GM12872 (cell line): ENCODE data around the gene NCOA1.

Experiments used
- TF ChIP-seq, protein P1 (sequence below): IDR thresholded peaks from 3 replicates; pipeline ENCODE4 v1.5.1; 2011; ENCODE audit warnings: low read depth, mild to moderate bottlenecking, low read length, moderate library complexity; ENCODE audit not compliant: insufficient read depth

The NCOA1 gene

DNA sequence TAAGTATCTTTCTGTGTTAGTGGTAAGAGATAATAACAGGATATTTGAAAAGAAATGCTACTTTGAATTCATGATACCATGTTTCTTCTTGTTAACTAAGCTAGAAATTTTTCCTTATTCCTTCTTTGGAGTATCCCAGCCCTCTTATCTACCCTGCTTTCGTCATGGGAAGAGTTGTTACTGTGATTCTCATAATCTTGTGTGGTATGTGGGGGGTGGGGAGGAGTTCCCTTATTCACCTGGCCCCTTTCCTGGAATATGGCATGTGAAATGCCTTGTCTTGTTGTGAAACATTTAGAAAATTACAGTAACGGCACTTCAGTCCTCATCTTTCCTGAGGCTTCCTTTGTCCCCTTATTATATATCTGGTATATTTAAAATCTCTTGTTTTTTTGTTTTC is 129.9 kb downstream of the NCOA1 start:
- TF ChIP-seq, protein P1, sequence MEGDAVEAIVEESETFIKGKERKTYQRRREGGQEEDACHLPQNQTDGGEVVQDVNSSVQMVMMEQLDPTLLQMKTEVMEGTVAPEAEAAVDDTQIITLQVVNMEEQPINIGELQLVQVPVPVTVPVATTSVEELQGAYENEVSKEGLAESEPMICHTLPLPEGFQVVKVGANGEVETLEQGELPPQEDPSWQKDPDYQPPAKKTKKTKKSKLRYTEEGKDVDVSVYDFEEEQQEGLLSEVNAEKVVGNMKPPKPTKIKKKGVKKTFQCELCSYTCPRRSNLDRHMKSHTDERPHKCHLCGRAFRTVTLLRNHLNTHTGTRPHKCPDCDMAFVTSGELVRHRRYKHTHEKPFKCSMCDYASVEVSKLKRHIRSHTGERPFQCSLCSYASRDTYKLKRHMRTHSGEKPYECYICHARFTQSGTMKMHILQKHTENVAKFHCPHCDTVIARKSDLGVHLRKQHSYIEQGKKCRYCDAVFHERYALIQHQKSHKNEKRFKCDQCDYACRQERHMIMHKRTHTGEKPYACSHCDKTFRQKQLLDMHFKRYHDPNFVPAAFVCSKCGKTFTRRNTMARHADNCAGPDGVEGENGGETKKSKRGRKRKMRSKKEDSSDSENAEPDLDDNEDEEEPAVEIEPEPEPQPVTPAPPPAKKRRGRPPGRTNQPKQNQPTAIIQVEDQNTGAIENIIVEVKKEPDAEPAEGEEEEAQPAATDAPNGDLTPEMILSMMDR = no peak

DNA sequence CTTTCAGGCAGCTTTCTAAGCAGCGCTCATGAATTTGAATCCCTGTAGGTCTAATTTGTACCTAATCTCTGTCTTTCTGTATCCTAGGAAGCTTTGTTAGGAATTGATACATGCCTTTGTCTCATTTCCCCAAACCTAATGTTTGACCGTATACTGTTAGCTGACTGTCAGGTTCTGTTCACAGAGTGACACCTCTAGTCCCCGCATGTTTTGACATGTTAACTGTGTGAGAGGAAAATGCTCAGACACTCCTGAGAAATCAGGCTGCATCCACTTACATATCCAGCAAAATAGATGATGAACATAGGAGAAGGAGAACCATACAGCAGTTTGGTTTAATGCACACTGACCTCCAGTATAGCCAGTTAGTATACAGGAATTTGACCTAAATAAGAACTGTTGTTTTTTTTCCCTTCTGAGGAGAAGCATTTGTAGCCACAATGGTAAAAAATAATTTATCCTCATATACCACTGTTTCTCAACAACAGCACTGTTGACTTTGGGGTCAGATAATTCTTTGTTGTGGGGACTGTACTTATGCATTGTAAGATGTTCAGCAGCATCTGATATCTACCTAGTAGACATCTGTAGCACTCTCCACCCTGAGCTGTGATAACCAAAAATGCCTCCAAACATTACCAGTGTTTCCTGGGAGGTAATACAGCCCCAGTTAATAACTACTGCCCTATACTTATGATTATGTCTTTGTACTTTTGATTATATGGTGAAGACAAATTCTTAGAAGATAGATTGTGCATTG is 130.9 kb downstream of the NCOA1 start:
- TF ChIP-seq, protein P1 = no peak

DNA sequence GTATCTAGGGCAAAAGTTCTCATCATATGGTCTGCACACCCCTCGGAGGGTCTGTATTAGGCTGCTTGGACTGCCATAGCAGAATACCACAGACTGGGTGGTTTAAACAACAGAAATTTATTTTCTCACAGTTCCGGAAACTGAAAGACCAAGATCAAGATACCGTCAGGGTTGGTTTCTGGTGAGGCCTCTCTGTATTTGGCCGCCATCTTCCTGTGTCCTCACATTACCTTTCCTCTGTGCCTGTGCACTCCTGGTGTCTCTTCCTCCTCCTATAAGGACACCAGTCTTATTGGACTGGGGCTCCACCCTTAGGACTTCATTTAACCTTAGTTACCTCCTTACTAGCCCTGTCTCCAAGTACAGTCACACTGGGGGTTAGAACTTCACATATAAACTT is 132.5 kb downstream of the NCOA1 start:
- TF ChIP-seq, protein P1 = no peak

DNA sequence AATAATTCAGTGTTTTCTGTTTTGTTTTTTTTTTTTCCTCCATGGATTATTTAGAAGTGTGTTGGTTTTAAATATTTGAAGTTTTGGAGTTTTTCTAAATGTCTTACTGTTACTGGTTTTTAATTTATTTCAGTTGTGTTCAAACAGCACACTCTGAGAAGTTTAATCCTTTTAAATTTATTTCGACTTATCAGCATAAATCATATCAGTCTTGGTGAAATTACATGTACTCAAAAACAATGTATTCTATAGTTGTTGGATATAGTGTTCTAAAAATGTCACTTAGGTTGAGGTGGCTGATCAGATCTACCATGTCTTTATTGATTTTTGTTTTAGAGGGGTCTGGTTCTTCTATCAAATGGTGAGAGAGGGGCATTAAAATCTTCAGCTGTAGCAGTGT is 134.7 kb downstream of the NCOA1 start:
- TF ChIP-seq, protein P1 = no peak

DNA sequence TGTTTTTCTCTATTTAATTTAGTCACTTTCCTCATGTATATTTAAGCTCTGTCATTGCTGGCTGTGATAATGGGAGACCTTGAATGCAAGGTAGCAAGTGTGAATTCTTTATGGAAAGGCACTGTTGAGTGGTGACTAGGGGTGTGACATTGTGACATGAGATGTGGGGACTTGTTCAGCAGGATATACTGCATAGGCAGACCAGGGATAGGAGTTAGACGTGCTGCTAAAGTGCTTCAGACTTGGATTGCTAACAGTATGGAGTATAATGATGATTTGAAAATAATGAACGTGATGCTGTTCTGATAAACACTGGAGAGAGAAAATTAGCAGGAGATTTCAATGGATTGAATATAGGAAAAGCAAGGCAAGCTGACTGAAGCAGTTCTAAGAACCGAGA is 135.1 kb downstream of the NCOA1 start:
- TF ChIP-seq, protein P1 = no peak

DNA sequence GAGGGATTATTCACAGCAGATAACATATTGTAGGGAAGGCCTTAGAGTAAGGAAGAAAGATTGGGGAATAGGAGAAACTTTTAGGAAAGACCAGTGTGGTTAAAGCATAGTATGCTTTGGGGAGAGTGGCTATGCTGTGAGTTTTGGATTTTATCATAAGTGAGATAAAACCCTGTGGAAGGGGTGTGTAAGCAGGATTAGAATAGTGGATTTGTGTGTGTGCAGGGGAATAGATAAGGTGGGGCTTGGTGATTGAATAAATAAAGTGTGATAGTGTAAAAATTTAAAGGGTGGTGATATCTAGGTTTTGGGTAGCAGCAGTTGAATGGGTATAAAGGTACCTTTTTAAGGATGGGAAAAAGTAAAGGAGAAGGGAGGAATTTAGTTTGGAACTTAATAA is 137.7 kb downstream of the NCOA1 start:
- TF ChIP-seq, protein P1 = no peak

DNA sequence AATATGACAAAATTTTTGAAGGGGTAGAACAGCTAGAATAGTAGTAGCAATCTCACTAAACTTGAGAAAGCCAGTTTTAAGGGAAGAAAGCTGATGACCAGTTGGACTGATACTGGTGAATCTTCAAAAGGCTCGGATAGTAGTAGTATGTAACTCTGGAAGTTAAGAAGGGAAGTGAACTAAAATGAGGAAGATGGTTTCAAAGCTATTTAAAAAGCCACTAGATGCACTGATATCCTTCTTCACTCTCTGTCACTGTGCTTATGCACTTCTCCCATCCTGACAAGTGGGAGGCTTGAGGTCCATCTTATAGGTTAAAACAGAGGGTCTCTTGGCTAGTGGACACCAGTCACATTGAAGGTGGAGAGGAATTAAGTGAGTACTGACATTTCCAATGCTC is 141.1 kb downstream of the NCOA1 start:
- TF ChIP-seq, protein P1 = no peak

DNA sequence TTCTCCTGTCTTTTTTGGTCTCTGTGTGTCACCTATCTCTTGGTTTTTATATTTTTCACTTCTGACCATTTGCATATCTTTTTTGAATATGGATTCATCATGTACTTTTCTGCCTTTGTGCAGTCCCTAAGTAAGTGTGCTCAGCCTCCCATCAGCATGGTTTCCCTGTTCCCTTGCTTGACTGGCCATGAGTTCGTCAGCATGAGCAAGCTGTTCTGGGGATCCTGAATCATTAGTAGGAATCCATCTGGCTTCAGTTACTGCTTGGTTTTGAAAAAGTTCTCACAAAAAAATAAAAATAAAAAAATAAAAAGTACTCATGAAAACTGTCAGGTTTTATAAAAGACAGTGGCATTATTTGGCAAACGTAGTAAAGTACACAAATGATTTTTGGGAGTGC is 144.1 kb downstream of the NCOA1 start:
- TF ChIP-seq, protein P1 = no peak
